ENCODE measurements around the gene NUCB1. TPM values are rescaled to one million over a fixed set of nuclear protein-coding genes. Genes with fewer than 3 reads are reported as not detected.

Gene NUCB1
- total and polyA plus RNA-seq, 2 donors (not counting 3 experiments of a cell fraction or from before 2014, with no cell fraction given), result 194 to 231 TPM

- H3K36me3 ChIP-seq (ENCODE audit: control insufficient read depth in 2 of 2, extremely low read depth in 1 of 2, insufficient read depth in 2 of 2, low read length in 2 of 2), result peaks cover 5 to 18% of the 10 kb centered on the region in 2 experiments
- no peak overlapping the region for H3K9ac ChIP-seq (replicated peaks; ENCODE audit: extremely low read depth, insufficient read depth, low read length)
- no peaks in the 10 kb centered on the region for H3K4me1 ChIP-seq (ENCODE audit: control insufficient read depth, extremely low read depth, insufficient read depth, low read length)
- TF ChIP-seq CTCF (IDR thresholded peaks at IDR 0.05; ENCODE audit: extremely low read depth in 1 of 2, insufficient read depth in 1 of 2, low read depth in 1 of 2, low read length in 2 of 2) (peak; percentile 94 to 95), POLR2AphosphoS5 (IDR thresholded peaks at IDR 0.05; ENCODE audit: insufficient read depth, low read depth, low read length) (no peak)
- TF ChIP-seq, protein P1, sequence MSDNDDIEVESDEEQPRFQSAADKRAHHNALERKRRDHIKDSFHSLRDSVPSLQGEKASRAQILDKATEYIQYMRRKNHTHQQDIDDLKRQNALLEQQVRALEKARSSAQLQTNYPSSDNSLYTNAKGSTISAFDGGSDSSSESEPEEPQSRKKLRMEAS (IDR thresholded peaks at IDR 0.05; ENCODE audit: insufficient read depth, insufficient read length), result no peak
- DNase-seq (ENCODE audit: low read depth, low spot score) (peak; percentile 81), FAIRE-seq (peak; percentile 90)
- no peak overlapping the region for H3K4me2 ChIP-seq (ENCODE audit: insufficient read depth, low read length)
- no TSS peak for BruUV-seq (replicated peaks)
- no peaks in the 10 kb centered on the region for H3K27me3 ChIP-seq (ENCODE audit: control insufficient read depth in 2 of 2, insufficient read depth in 2 of 2, low read length in 2 of 2)
- POLR2A ChIA-PET, result interaction anchor here (0.5 to 1.6 kb wide), 5 partner anchors 11 to 371 kb away, joined by 3 to 6 read pairs (median 3); partner anchors contain the start of gene PPP1R15A
- H3K27ac ChIP-seq (ENCODE audit: insufficient read depth, low read depth, low read length), result no peak overlapping the region
- H3K9me3 ChIP-seq (replicated peaks; ENCODE audit: control insufficient read depth, insufficient read depth, low read length), result no peaks in the 10 kb centered on the region
- CTCF ChIA-PET, result interaction anchor here (0.6 to 3.8 kb wide), 56 partner anchors 9 to 341 kb away, joined by 3 to 133 read pairs (median 6); partner anchors contain the start of genes BAX, BCAT2, CA11 and DHDH
- no peak overlapping the region for H2AFZ ChIP-seq (ENCODE audit: low read depth, low read length)
- H3K4me3 ChIP-seq (replicated peaks in 1 of 3; ENCODE audit: insufficient read depth in 1 of 3, low read depth in 1 of 3, low read length in 3 of 3), result no peak overlapping the region
- intact Hi-C loops (cut with micrococcal nuclease) (loop anchor here (1.0 to 5.0 kb wide), 4 partner anchors 136 to 334 kb away; partner anchors contain the start of gene DBP), dilution Hi-C loops (cut with MboI; ENCODE audit: extremely low pct_ligation_motif_present, low sequenced_read_pairs) (no loop called here)
- H3K9me1 ChIP-seq (replicated peaks; ENCODE audit: control insufficient read depth, extremely low read depth, insufficient read depth, low read length), result no peaks in the 10 kb centered on the region
- peaks cover 3% of the 10 kb centered on the region for H4K20me1 ChIP-seq (replicated peaks; ENCODE audit: control insufficient read depth, extremely low read depth, insufficient read depth, low read length)
- H3K79me2 ChIP-seq (ENCODE audit: control insufficient read depth, insufficient read depth, low read length), result peaks cover 8% of the 10 kb centered on the region
Measured at GRCh38 chr19:48970923-48971395, 70.8 kb downstream of the NUCB1 start.

Small RNA genes lying within 50 kb of the gene (small RNA-seq; reads per million reads assigned to genes)
- gene AC026803.1 (ENCODE audit: insufficient read depth, insufficient read length, low read depth, low replicate concordance), result not detected

Other genes with a start within 250 kb of the NUCB1 start
- 0.35 TPM in 1 of 2 replicates, not detected in the other for gene NTN5, start 227.3 kb upstream of the NUCB1 start, total RNA-seq
- gene NTN5, start 227.3 kb upstream of the NUCB1 start, polyA plus RNA-seq, result 0.11 and 0.18 TPM in 2 replicates
- not detected in 2 replicates for gene FUT2, start 204.3 kb upstream of the NUCB1 start, total RNA-seq
- gene FUT2, start 204.3 kb upstream of the NUCB1 start, polyA plus RNA-seq, result not detected in 2 replicates
- 0.76 and 0.84 TPM in 2 replicates for gene MAMSTR, start 180.6 kb upstream of the NUCB1 start, total RNA-seq
- 0.57 and 0.94 TPM in 2 replicates for gene MAMSTR, start 180.6 kb upstream of the NUCB1 start, polyA plus RNA-seq
- 82.1 and 83.1 TPM in 2 replicates for gene RASIP1, start 159.7 kb upstream of the NUCB1 start, total RNA-seq
- 66.2 and 76.2 TPM in 2 replicates for gene RASIP1, start 159.7 kb upstream of the NUCB1 start, polyA plus RNA-seq
- gene IZUMO1, start 153.4 kb upstream of the NUCB1 start, total RNA-seq, result 1.2 TPM in 2 replicates
- gene IZUMO1, start 153.4 kb upstream of the NUCB1 start, polyA plus RNA-seq, result 0.18 and 0.35 TPM in 2 replicates
- 4.8 and 5.2 TPM in 2 replicates for gene FUT1, start 147.7 kb upstream of the NUCB1 start, total RNA-seq
- 1.9 and 2.6 TPM in 2 replicates for gene FUT1, start 147.7 kb upstream of the NUCB1 start, polyA plus RNA-seq
- gene FGF21, start 144.8 kb upstream of the NUCB1 start, total RNA-seq, result not detected in 2 replicates
- gene FGF21, start 144.8 kb upstream of the NUCB1 start, polyA plus RNA-seq, result not detected in 2 replicates
- 53.9 and 62.5 TPM in 2 replicates for gene BCAT2, start 89.3 kb upstream of the NUCB1 start, total RNA-seq
- gene BCAT2, start 89.3 kb upstream of the NUCB1 start, polyA plus RNA-seq, result 62.0 and 74.7 TPM in 2 replicates
- gene HSD17B14, start 63.8 kb upstream of the NUCB1 start, total RNA-seq, result 20.9 and 21.5 TPM in 2 replicates
- gene HSD17B14, start 63.8 kb upstream of the NUCB1 start, polyA plus RNA-seq, result 44.5 and 46.3 TPM in 2 replicates
- gene PLEKHA4, start 31.7 kb upstream of the NUCB1 start, total RNA-seq, result 4.9 and 10.1 TPM in 2 replicates
- 3.9 and 4.5 TPM in 2 replicates for gene PLEKHA4, start 31.7 kb upstream of the NUCB1 start, polyA plus RNA-seq
- 67.4 and 73.4 TPM in 2 replicates for gene PPP1R15A, start 27.9 kb upstream of the NUCB1 start, total RNA-seq
- 34.3 and 42.3 TPM in 2 replicates for gene PPP1R15A, start 27.9 kb upstream of the NUCB1 start, polyA plus RNA-seq
- not detected in 2 replicates for gene TULP2, start 1.6 kb upstream of the NUCB1 start, total RNA-seq
- gene TULP2, start 1.6 kb upstream of the NUCB1 start, polyA plus RNA-seq, result 0.08 and 0.18 TPM in 2 replicates
- gene DHDH, start 33.4 kb downstream of the NUCB1 start, total RNA-seq, result not detected in 2 replicates
- gene DHDH, start 33.4 kb downstream of the NUCB1 start, polyA plus RNA-seq, result not detected in 2 replicates
- 267 and 295 TPM in 2 replicates for gene BAX, start 54.6 kb downstream of the NUCB1 start, total RNA-seq
- gene BAX, start 54.6 kb downstream of the NUCB1 start, polyA plus RNA-seq, result 283 and 359 TPM in 2 replicates
- 1,636 and 1,937 TPM in 2 replicates for gene FTL, start 65.0 kb downstream of the NUCB1 start, total RNA-seq
- gene FTL, start 65.0 kb downstream of the NUCB1 start, polyA plus RNA-seq, result 2,748 and 3,914 TPM in 2 replicates
- 53.9 and 58.9 TPM in 2 replicates for gene GYS1, start 93.0 kb downstream of the NUCB1 start, total RNA-seq
- gene GYS1, start 93.0 kb downstream of the NUCB1 start, polyA plus RNA-seq, result 39.0 and 41.7 TPM in 2 replicates
- gene RUVBL2, start 93.6 kb downstream of the NUCB1 start, total RNA-seq, result 110 and 115 TPM in 2 replicates
- 185 and 200 TPM in 2 replicates for gene RUVBL2, start 93.6 kb downstream of the NUCB1 start, polyA plus RNA-seq
- not detected in 2 replicates for gene LHB, start 116.8 kb downstream of the NUCB1 start, total RNA-seq
- 1.3 and 1.4 TPM in 2 replicates for gene LHB, start 116.8 kb downstream of the NUCB1 start, polyA plus RNA-seq
- not detected in 2 replicates for gene CGB3, start 124.0 kb downstream of the NUCB1 start, total RNA-seq
- gene CGB3, start 124.0 kb downstream of the NUCB1 start, polyA plus RNA-seq, result not detected in 2 replicates
- not detected in 2 replicates for gene CGB2, start 131.6 kb downstream of the NUCB1 start, total RNA-seq
- gene CGB2, start 131.6 kb downstream of the NUCB1 start, polyA plus RNA-seq, result not detected in 2 replicates
- gene CGB1, start 136.6 kb downstream of the NUCB1 start, total RNA-seq, result not detected in 2 replicates
- gene CGB1, start 136.6 kb downstream of the NUCB1 start, polyA plus RNA-seq, result not detected in 2 replicates
- not detected in 2 replicates for gene CGB5, start 143.5 kb downstream of the NUCB1 start, total RNA-seq
- gene CGB5, start 143.5 kb downstream of the NUCB1 start, polyA plus RNA-seq, result not detected in 2 replicates
- gene CGB8, start 148.8 kb downstream of the NUCB1 start, total RNA-seq, result not detected in 2 replicates
- not detected in 2 replicates for gene CGB8, start 148.8 kb downstream of the NUCB1 start, polyA plus RNA-seq
- 0.42 TPM in 1 of 2 replicates, not detected in the other for gene CGB7, start 157.4 kb downstream of the NUCB1 start, total RNA-seq
- gene CGB7, start 157.4 kb downstream of the NUCB1 start, polyA plus RNA-seq, result 0.41 and 0.62 TPM in 2 replicates
- gene NTF4, start 164.5 kb downstream of the NUCB1 start, total RNA-seq, result not detected in 2 replicates
- gene NTF4, start 164.5 kb downstream of the NUCB1 start, polyA plus RNA-seq, result not detected in 2 replicates
- not detected in 2 replicates for gene KCNA7, start 172.4 kb downstream of the NUCB1 start, total RNA-seq
- gene KCNA7, start 172.4 kb downstream of the NUCB1 start, polyA plus RNA-seq, result not detected in 2 replicates
- gene SNRNP70, start 185.1 kb downstream of the NUCB1 start, total RNA-seq, result 215 and 228 TPM in 2 replicates
- gene SNRNP70, start 185.1 kb downstream of the NUCB1 start, polyA plus RNA-seq, result 300 and 317 TPM in 2 replicates
- gene LIN7B, start 214.1 kb downstream of the NUCB1 start, total RNA-seq, result 4.2 and 4.5 TPM in 2 replicates
- 2.2 and 4.4 TPM in 2 replicates for gene LIN7B, start 214.1 kb downstream of the NUCB1 start, polyA plus RNA-seq
- 1.5 TPM in 1 of 2 replicates, not detected in the other for gene C19orf73, start 218.8 kb downstream of the NUCB1 start, total RNA-seq
- gene C19orf73, start 218.8 kb downstream of the NUCB1 start, polyA plus RNA-seq, result 1.8 and 2.5 TPM in 2 replicates
- 2.0 and 2.6 TPM in 2 replicates for gene PPFIA3, start 219.2 kb downstream of the NUCB1 start, total RNA-seq
- 1.3 and 1.4 TPM in 2 replicates for gene PPFIA3, start 219.2 kb downstream of the NUCB1 start, polyA plus RNA-seq

All from endothelial cell of umbilical vein (primary cell).